ENCODE measurements around the gene ABCC1. TPM values are rescaled to one million over a fixed set of nuclear protein-coding genes. Genes with fewer than 3 reads are reported as not detected.

ABCC1 gene
- total RNA-seq, 1 experiment from 2014 or later = 56.4 TPM

GRCh38 chr16:16022683-16023064 is 73.3 kb downstream of the ABCC1 start:
- no peak overlapping the region for H2AK5ac ChIP-seq (ENCODE audit: insufficient read length, low read length)
- no peaks in the 10 kb centered on the region for H3K23me2 ChIP-seq (ENCODE audit: insufficient read length, low read depth, low read length, poor library complexity, severe bottlenecking)
- no peak overlapping the region for H4K8ac ChIP-seq (replicated peaks; ENCODE audit: insufficient read length, low read depth, low read length)
- H4K20me1 ChIP-seq (ENCODE audit: control insufficient read depth, insufficient read depth, insufficient read length) = no peaks in the 10 kb centered on the region
- no peaks in the 10 kb centered on the region for H3K9me3 ChIP-seq (ENCODE audit: control insufficient read depth, low read depth, low read length)
- H3K79me1 ChIP-seq (ENCODE audit: insufficient read depth, low read depth, low read length, poor library complexity, severe bottlenecking) = no peaks in the 10 kb centered on the region
- no peak overlapping the region for H3K56ac ChIP-seq (ENCODE audit: insufficient read length, low read depth, low read length)
- H2BK5ac ChIP-seq (ENCODE audit: insufficient read length, low read length) = no peak overlapping the region
- no peak overlapping the region for H2AFZ ChIP-seq (ENCODE audit: low read length)
- no peak overlapping the region for H3K27ac ChIP-seq (ENCODE audit: insufficient read length, low read depth, low read length)
- no peak overlapping the region for H2BK120ac ChIP-seq (ENCODE audit: low read depth, low read length, poor library complexity, severe bottlenecking)
- no peak overlapping the region for H3K23ac ChIP-seq (ENCODE audit: insufficient read length, low read depth, low read length)
- H3K14ac ChIP-seq (ENCODE audit: insufficient read depth, low read length) = no peak overlapping the region
- WGBS (ENCODE audit: extremely low coverage, insufficient read length, low lambda C conversion rate) = no CpG with 5 or more reads among the region's 5 CpGs
- H3K4me1 ChIP-seq (ENCODE audit: insufficient read depth, low read length) = no peaks in the 10 kb centered on the region
- H3K36me3 Mint-ChIP-seq (ENCODE audit: insufficient read depth in 1 of 3, low read depth in 3 of 3) = peaks cover 14 to 40% (median 38%) of the 10 kb centered on the region in 3 experiments
- no peak overlapping the region for H2BK20ac ChIP-seq (ENCODE audit: low read depth, low read length, poor library complexity, severe bottlenecking)
- H3K18ac ChIP-seq (ENCODE audit: insufficient read length, low read depth, low read length) = no peak overlapping the region
- no peak overlapping the region for H2BK12ac ChIP-seq (ENCODE audit: insufficient read length, low read depth, low read length)
- H3K27me3 Mint-ChIP-seq (ENCODE audit: low read depth) = no peaks in the 10 kb centered on the region
- no peaks in the 10 kb centered on the region for H3K79me2 ChIP-seq (ENCODE audit: insufficient read depth, low read length)
- H3K4me1 Mint-ChIP-seq = peaks cover 5 to 9% of the 10 kb centered on the region in 2 experiments
- no peak for DNase-seq
- no peaks in the 10 kb centered on the region; a peak in 1 of 5 replicates for H3K9me3 Mint-ChIP-seq
- no peak overlapping the region for H2BK15ac ChIP-seq (ENCODE audit: low read depth, low read length)
- H3K4me3 Mint-ChIP-seq = no peak overlapping the region
- no peak overlapping the region for H4K91ac ChIP-seq (ENCODE audit: insufficient read length, low read depth, low read length)
- TF ChIP-seq CTCF (conservative IDR thresholded peaks at IDR 0.05) = no peak
- H4K5ac ChIP-seq (ENCODE audit: insufficient read length, low read depth, low read length) = no peak overlapping the region
- H3K27me3 ChIP-seq (ENCODE audit: insufficient read depth, low read length) = no peaks in the 10 kb centered on the region
- no peak overlapping the region for H3K4ac ChIP-seq (ENCODE audit: low read depth, low read length)
- no peak overlapping the region for H3T11ph ChIP-seq (ENCODE audit: low read length)
- peak overlapping the region; percentile 30 to 89 (median 55); a peak in 4 of 7 replicates for H3K27ac Mint-ChIP-seq
- no peak overlapping the region for H3K4me2 ChIP-seq (ENCODE audit: insufficient read depth, insufficient read length, low read length)
- H3K9ac ChIP-seq (ENCODE audit: extremely low read depth, insufficient read length, low read length) = no peak overlapping the region
